ENCODE data around the gene SOX5. TPM values are rescaled to one million over a fixed set of nuclear protein-coding genes. Genes with fewer than 3 reads are reported as not detected.

Gene SOX5
- total and polyA plus RNA-seq, 2 experiments from 2014 or later = 1.0 to 4.7 TPM

DNA sequence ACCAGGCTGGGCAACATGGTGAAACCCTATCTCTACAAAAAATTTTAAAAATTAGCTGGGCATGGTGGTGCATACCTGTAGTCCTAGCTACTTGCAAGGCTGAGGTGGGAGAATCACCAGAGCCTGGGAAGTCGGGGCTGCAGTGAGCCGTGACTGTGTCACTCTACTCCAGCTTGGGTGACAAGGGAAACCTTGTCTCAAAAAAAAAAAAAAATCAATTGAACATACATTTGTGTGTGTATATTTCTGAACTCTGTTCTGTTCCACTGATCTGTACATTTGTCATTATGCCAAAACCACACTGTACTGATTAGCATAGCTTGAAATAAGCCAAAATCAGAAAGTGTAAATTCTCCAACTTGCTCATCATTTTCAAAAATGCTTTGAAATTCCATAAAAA lies 254.6 kb downstream of the SOX5 start:
- Histone ChIP-seq H3K27ac (ENCODE audit: low read depth) (no peak overlapping the region), H3K79me2 (replicated peaks; ENCODE audit: insufficient read depth) (no peaks in the 10 kb centered on the region), H4K20me1 (replicated peaks; ENCODE audit: insufficient read depth) (no peaks in the 10 kb centered on the region), H3K27me3 (ENCODE audit: insufficient read depth) (no peaks in the 10 kb centered on the region), H3K36me3 (ENCODE audit: insufficient read depth) (no peaks in the 10 kb centered on the region), H3K4me3 (no peak overlapping the region), H3K9me2 (ENCODE audit: insufficient read depth) (no peaks in the 10 kb centered on the region), H2AFZ (no peak overlapping the region), H3K4me1 (ENCODE audit: insufficient read depth) (no peaks in the 10 kb centered on the region), H3F3A (replicated peaks; ENCODE audit: low read depth) (no peaks in the 10 kb centered on the region), H3K4me2 (no peak overlapping the region)
- TF ChIP-seq EZH2 (IDR thresholded peaks at IDR 0.05; ENCODE audit: low read depth, unreplicated experiment) = no peak
- no peak for TF ChIP-seq STAT1 (IDR thresholded peaks at IDR 0.05; ENCODE audit: unreplicated experiment)
- TF ChIP-seq, protein P1, sequence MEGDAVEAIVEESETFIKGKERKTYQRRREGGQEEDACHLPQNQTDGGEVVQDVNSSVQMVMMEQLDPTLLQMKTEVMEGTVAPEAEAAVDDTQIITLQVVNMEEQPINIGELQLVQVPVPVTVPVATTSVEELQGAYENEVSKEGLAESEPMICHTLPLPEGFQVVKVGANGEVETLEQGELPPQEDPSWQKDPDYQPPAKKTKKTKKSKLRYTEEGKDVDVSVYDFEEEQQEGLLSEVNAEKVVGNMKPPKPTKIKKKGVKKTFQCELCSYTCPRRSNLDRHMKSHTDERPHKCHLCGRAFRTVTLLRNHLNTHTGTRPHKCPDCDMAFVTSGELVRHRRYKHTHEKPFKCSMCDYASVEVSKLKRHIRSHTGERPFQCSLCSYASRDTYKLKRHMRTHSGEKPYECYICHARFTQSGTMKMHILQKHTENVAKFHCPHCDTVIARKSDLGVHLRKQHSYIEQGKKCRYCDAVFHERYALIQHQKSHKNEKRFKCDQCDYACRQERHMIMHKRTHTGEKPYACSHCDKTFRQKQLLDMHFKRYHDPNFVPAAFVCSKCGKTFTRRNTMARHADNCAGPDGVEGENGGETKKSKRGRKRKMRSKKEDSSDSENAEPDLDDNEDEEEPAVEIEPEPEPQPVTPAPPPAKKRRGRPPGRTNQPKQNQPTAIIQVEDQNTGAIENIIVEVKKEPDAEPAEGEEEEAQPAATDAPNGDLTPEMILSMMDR (conservative IDR thresholded peaks at IDR 0.05; ENCODE audit: low read depth in 2 of 2) = no peak
- TF ChIP-seq, protein P2, sequence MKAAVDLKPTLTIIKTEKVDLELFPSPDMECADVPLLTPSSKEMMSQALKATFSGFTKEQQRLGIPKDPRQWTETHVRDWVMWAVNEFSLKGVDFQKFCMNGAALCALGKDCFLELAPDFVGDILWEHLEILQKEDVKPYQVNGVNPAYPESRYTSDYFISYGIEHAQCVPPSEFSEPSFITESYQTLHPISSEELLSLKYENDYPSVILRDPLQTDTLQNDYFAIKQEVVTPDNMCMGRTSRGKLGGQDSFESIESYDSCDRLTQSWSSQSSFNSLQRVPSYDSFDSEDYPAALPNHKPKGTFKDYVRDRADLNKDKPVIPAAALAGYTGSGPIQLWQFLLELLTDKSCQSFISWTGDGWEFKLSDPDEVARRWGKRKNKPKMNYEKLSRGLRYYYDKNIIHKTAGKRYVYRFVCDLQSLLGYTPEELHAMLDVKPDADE (IDR thresholded peaks at IDR 0.05) = no peak
- TF ChIP-seq, protein P3, sequence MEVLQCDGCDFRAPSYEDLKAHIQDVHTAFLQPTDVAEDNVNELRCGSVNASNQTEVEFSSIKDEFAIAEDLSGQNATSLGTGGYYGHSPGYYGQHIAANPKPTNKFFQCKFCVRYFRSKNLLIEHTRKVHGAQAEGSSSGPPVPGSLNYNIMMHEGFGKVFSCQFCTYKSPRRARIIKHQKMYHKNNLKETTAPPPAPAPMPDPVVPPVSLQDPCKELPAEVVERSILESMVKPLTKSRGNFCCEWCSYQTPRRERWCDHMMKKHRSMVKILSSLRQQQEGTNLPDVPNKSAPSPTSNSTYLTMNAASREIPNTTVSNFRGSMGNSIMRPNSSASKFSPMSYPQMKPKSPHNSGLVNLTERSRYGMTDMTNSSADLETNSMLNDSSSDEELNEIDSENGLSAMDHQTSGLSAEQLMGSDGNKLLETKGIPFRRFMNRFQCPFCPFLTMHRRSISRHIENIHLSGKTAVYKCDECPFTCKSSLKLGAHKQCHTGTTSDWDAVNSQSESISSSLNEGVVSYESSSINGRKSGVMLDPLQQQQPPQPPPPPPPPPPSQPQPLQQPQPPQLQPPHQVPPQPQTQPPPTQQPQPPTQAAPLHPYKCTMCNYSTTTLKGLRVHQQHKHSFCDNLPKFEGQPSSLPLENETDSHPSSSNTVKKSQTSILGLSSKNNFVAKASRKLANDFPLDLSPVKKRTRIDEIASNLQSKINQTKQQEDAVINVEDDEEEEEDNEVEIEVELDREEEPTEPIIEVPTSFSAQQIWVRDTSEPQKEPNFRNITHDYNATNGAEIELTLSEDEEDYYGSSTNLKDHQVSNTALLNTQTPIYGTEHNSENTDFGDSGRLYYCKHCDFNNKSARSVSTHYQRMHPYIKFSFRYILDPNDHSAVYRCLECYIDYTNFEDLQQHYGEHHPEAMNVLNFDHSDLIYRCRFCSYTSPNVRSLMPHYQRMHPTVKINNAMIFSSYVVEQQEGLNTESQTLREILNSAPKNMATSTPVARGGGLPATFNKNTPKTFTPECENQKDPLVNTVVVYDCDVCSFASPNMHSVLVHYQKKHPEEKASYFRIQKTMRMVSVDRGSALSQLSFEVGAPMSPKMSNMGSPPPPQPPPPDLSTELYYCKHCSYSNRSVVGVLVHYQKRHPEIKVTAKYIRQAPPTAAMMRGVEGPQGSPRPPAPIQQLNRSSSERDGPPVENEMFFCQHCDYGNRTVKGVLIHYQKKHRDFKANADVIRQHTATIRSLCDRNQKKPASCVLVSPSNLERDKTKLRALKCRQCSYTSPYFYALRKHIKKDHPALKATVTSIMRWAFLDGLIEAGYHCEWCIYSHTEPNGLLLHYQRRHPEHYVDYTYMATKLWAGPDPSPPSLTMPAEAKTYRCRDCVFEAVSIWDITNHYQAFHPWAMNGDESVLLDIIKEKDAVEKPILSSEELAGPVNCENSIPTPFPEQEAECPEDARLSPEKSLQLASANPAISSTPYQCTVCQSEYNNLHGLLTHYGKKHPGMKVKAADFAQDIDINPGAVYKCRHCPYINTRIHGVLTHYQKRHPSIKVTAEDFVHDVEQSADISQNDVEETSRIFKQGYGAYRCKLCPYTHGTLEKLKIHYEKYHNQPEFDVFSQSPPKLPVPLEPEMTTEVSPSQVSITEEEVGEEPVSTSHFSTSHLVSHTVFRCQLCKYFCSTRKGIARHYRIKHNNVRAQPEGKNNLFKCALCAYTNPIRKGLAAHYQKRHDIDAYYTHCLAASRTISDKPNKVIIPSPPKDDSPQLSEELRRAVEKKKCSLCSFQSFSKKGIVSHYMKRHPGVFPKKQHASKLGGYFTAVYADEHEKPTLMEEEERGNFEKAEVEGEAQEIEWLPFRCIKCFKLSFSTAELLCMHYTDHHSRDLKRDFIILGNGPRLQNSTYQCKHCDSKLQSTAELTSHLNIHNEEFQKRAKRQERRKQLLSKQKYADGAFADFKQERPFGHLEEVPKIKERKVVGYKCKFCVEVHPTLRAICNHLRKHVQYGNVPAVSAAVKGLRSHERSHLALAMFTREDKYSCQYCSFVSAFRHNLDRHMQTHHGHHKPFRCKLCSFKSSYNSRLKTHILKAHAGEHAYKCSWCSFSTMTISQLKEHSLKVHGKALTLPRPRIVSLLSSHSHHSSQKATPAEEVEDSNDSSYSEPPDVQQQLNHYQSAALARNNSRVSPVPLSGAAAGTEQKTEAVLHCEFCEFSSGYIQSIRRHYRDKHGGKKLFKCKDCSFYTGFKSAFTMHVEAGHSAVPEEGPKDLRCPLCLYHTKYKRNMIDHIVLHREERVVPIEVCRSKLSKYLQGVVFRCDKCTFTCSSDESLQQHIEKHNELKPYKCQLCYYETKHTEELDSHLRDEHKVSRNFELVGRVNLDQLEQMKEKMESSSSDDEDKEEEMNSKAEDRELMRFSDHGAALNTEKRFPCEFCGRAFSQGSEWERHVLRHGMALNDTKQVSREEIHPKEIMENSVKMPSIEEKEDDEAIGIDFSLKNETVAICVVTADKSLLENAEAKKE (CRISPR knock-in tag; IDR thresholded peaks at IDR 0.05) = no peak
- no peak for TF ChIP-seq POLR2AphosphoS5 (IDR thresholded peaks at IDR 0.05; ENCODE audit: low read depth)
- TF ChIP-seq EZH2phosphoT487 (IDR thresholded peaks at IDR 0.05; ENCODE audit: unreplicated experiment) = no peak
- TF ChIP-seq ZNF331 (CRISPR knock-in tag; IDR thresholded peaks at IDR 0.05; ENCODE audit: low read depth) = no peak
- TF ChIP-seq, protein P4, sequence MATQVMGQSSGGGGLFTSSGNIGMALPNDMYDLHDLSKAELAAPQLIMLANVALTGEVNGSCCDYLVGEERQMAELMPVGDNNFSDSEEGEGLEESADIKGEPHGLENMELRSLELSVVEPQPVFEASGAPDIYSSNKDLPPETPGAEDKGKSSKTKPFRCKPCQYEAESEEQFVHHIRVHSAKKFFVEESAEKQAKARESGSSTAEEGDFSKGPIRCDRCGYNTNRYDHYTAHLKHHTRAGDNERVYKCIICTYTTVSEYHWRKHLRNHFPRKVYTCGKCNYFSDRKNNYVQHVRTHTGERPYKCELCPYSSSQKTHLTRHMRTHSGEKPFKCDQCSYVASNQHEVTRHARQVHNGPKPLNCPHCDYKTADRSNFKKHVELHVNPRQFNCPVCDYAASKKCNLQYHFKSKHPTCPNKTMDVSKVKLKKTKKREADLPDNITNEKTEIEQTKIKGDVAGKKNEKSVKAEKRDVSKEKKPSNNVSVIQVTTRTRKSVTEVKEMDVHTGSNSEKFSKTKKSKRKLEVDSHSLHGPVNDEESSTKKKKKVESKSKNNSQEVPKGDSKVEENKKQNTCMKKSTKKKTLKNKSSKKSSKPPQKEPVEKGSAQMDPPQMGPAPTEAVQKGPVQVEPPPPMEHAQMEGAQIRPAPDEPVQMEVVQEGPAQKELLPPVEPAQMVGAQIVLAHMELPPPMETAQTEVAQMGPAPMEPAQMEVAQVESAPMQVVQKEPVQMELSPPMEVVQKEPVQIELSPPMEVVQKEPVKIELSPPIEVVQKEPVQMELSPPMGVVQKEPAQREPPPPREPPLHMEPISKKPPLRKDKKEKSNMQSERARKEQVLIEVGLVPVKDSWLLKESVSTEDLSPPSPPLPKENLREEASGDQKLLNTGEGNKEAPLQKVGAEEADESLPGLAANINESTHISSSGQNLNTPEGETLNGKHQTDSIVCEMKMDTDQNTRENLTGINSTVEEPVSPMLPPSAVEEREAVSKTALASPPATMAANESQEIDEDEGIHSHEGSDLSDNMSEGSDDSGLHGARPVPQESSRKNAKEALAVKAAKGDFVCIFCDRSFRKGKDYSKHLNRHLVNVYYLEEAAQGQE (IDR thresholded peaks at IDR 0.05; ENCODE audit: unreplicated experiment) = no peak
- TF ChIP-seq CREB1 (CRISPR knock-in tag; IDR thresholded peaks at IDR 0.05; ENCODE audit: low read depth) = no peak
- TF ChIP-seq JUNB (IDR thresholded peaks at IDR 0.05; ENCODE audit: unreplicated experiment) = no peak
- no peak for TF ChIP-seq ZNF114 (CRISPR knock-in tag; IDR thresholded peaks at IDR 0.05)
- TF ChIP-seq NANOG (IDR thresholded peaks at IDR 0.05; ENCODE audit: borderline replicate concordance) = no peak
- H3K36me3 Mint-ChIP-seq (ENCODE audit: low read depth) = no peaks in the 10 kb centered on the region
- no peak overlapping the region for H3K27ac Mint-ChIP-seq
- ATAC-seq (no peak), DNase-seq (ENCODE audit: low spot score) (no peak)
- 0 out of 3 replicates have a peak, but pooled peaks cover 3% of the 10 kb centered on the region for H3K4me1 Mint-ChIP-seq
- H3K9me3 Mint-ChIP-seq = no peaks in the 10 kb centered on the region
- no peak overlapping the region for H3K4me3 Mint-ChIP-seq
- no peaks in the 10 kb centered on the region for H3K27me3 Mint-ChIP-seq (ENCODE audit: insufficient read depth, low read depth, poor library complexity)
